Frontal cortex (tissue), 4 donors: ENCODE measurements around the gene GRM5. TPM values are rescaled to one million over a fixed set of nuclear protein-coding genes. Genes with fewer than 3 reads are reported as not detected.

ENCODE experiments used
- DNase-seq, 2 donors: peaks; one replicate each; pipeline ENCODE4 v3.0.0; 2012; ENCODE audit warnings: low spot score in 2 of 2
- FAIRE-seq: peaks from 2 replicates; lab custom pipeline; 2012; peaks lifted over from hg19 to GRCh38; lab: Jason Lieb, UNC
- total RNA-seq: library from RNA; depleted of rRNA; stranded (reverse); fragments of >200 nt; gene quantifications from one replicate; pipeline ENCODE4 v1.2.3, GENCODE V29; 2014
- donor health status: control.
- donor health status: control.
- donor health status: control.

Gene GRM5
- total RNA-seq, 1 donor from 2014 or later, result 149 TPM

DNA sequence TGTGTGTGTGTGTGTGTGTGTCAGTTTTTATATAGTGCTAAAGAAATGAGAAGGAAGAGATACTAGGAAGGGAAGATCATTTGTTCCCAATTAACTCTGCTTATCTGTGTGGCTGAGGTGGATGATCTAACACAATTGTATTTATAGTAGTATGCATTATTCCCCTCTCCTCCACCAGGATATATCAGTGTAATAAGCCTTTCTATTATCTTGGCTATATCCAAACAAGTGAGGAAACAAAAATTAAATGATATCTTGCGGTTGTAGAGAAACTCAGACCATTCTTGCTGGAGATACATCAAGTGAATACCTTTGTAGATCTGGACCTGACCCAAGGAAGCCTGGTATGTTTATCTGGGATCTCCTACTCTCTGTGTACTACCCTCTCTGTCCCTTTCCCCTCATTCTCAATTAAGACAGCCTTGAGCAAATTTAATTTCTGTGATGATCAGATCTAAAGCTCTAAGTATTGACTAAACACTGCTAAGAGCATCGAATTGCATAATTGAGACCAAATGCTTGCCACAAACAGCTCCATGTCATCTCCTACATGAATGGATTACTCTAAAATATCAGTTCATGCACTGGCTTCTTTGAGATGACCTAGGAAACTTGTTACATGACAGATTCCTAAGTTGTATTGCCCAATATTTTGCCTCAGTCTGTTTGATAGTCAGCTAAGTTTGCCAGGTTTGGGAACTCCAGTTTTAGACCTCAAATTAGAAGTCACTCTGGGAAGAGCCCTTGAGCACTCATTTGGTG, 543.0 kb downstream of the GRM5 start:
- DNase-seq (no peak), FAIRE-seq (no peak)

DNA sequence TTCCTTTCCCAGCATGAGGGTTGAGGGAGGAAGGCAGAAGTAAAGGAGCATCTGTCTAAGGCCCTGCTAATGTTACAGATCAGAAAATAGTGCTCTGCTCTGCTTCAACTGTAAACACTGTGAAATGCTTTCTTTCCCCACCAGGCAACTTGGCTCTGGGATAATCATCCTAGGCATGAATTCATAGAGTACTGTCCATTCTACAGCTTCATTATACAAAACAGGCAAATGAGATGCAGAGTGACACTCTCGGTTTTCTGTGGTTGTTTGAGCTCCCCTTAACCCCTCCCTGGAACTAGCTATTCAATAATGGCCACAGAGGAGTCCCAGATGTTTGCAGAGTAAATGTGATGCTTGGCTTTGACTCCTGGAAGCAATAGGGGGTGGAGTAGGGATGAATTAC, 544.0 kb downstream of the GRM5 start:
- DNase-seq (no peak), FAIRE-seq (no peak)

DNA sequence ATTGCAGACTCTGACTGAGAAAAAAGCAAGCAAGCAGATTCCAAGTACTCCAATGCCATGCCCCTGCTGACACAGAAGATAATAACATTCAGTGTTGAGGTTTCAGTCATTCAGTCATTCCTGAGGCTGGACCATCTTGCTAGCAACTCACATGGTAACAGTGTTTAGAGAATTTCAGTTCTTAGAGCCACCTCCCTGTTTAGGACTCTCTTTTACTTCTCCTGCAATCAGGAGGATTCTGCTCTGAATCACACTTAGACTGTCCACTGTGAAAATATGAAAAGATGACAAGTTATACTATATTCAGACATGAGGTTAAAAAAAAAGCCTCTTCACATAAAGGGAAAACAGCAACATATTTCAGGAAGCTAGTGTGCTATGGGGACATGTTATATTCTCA, 544.4 kb downstream of the GRM5 start:
- DNase-seq (no peak), FAIRE-seq (no peak)

DNA sequence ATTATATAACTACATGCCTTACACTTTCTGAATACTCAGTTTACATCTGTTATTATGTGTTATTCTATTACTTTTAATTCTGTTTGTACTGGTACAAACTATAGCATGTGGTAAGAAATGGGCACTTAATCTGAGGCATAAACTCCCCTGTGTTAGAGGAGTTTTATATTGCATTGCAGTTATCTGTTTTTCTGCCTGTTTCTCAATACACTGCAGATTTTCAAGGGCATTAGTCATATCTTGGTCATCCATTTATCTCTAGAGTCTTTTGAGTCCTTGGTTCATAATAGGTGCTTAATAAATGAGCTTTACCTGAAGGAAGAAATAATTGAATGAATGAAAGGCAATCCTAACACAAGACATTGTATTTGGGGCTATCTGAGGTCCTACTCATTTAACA, 545.4 kb downstream of the GRM5 start:
- FAIRE-seq (no peak), DNase-seq (no peak)

DNA sequence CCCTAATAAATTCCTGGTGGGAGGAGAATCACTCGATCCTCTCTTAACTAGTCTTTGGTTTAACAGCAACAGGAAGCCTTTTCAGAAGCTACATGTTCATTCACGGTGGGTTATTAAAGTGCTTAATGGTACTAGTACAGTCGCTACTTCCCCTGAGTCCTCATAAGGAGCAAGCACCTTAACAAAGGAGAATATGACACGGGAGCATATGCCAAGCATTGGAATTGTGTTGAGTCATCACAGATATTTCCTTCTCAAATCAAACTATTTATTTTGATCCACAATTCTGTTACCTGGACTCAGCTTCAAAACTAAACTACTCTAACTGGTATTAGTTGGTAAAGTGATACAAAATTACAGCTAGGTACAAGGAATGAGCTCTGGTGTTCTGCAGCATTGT, 550.8 kb downstream of the GRM5 start:
- FAIRE-seq (no peak), DNase-seq (no peak)

DNA sequence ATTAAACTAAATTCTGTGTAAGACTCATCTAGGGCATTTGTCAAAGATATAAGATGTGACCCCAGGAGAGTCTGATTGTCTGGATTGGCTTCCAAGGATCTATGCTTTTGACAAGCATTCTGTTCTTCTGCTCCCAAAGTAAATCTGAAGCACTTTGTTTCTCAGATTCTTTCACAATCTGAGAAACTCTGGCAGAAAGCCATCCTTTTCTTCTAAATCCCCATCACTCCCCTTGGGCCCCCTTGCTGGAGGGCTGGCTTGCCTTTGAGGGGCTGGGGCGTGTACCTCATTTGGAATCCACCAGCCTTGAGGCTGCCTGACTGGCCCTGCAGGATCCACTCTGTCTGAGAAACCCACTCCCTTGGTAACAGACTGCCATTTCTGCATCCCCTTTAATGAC, 554.8 kb downstream of the GRM5 start:
- no peak for FAIRE-seq
- DNase-seq, result no peak

DNA sequence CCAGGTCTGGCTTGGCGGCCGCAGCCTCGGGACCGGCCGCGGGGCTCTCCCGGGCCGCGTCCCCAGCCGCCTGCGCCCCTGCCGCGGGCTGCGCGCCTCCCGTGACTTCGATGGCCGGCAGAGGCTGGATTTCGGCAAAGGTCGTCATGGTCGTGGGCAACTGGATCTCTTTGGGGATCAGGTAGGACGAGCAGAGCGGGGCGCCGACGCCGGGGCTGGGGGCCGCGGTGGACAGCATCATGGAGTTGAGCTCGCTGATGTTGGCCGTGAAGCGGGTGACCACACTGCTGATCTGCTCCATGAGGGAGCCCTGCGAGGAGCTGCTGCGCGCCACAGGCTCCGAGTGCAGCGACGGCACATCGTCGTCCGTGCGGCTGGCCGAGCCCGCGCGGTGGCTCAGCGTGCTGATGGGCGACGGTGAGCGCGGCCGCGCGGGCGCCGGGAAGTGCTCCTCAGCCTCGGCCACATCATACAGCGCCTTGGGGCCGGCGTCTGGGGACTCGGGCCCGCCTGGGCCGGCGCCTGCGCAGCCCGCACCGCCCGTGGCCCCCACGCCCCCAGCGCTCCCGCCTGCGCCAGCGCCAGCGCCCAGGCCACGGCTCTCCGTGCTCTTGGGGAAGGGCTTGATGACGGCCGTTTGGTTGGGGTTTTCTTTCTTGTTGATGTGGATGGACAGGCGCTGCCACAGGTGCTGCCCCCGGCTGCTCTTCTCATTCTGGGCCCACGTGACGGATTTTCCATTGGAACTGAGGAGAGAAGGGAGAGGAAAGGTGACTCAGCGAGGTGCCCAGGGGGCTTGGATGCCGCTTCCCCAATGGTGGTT, 556.8 kb downstream of the GRM5 start:
- FAIRE-seq (no peak), DNase-seq (no peak)

DNA sequence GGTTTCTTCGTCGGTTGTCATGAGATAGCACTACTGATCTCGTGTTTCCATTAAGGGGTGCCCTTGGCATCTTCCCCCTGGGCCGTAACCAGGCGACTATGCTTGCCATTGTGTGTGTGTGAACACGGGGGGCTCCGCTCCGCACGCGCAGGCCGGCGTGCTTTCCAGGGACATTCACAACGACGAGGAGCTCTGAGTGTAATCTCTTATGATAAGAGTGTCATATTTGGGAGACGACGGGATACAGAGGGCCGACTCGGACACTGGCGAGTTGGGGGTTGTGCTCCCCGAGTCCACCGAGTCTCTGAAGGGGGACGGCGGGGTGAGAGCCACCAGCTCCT, 557.4 kb downstream of the GRM5 start:
- DNase-seq (no peak), FAIRE-seq (no peak)

DNA sequence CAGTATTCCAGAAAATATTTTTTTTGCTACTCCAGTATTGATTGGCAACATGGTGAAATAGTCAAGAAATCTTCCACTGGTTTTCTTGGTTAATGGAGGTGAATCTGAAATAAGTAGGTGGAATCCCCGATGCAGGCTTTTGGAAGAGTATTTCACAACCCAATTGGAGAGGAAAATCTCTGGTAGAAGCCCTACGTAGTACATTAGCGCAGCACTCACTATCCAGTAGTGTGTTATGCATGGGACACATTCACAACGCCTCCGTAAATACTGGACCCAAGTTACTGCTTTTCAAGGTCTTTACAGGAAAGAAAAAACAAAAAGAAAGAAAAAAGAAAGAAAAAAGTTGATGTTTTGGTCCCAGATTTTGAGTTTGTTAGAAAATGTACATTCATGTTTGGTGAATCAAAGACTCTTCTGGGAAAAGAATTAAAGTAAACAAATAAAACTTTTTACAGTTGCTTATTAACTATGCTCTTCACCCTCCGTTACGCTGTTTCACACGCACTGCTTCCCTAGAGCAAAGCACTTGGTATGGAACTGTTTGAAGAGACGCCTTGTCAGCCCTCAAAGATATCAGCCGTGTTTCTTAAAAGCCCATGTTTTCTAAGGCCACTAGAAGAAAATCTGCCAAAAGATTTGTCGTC, 557.9 kb downstream of the GRM5 start:
- FAIRE-seq (no peak), DNase-seq (no peak)

DNA sequence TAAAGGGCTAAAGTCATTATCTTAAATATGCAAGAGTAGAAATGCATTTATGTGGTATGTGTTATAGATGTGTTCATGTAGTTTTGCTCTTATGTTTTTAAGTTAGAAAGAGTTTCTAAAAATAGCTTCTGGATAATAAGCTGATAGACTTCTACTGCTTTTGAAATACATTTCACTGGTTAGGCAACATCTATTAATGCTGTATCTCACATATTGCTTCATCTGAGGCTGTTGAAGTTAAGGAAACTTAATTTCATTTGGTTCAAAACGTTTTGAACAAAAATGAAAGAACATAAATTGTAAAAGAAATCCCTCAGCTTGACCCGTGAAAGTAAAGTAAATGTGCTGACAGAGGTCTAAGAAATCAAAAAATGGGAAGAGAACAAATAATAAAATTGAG, 564.2 kb downstream of the GRM5 start:
- DNase-seq (no peak), FAIRE-seq (no peak)

DNA sequence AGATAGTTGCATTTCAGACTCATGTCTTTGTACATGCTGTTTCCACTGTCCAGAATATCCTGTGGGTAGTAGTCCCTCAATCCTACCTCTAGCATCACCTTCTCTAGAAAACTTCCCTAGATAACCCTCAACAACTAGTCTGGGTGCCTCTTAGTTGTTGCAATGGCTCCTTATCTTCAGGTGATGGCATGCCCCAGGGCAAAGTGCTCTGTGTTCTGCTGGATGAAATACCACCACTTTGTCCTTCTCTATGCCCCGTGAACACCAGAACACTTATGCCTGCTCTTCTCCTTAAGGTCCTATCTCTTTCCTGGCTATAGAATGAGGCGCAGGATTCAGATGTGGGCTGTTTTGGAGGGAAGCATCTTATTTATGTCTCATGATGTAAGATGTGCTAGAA, 569.9 kb downstream of the GRM5 start:
- no peak for FAIRE-seq
- DNase-seq, result no peak

DNA sequence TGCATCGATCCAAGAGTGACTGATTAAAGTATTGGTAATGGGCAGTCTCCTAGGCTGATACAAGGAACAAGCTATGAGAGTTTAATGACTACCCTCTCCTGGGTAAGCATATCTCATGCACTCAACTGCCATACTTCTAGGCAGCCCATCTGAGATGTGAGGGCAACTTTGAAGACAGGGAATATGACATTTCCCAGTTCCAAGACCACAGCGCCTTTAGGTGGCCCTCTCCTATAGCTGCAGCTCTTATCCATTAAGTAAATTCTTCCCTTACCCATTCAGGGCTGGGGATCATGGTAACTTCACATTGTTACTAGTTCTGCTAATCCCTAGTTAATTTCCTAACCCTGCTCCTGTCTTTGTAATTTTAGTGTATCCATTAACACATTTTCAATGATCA, 570.9 kb downstream of the GRM5 start:
- DNase-seq (no peak), FAIRE-seq (no peak)

DNA sequence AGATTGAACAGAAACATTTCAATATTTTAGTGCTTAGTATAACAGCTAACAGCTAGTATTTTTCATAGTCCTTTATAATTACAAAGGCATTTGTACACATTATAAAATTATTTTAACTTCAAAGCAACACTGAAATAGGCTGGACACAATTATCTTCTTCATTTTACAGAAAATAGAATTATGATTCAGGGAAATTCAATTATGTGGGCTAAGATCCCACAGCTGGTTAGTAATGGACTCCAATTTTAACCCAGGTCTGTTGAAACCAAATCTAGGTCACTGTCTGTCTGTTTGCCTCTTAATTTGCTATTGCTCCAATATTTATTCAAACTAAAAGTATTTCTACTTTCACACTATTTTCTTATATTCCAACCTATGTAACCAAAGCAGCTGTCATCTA, 574.1 kb downstream of the GRM5 start:
- FAIRE-seq, result no peak
- DNase-seq, result no peak

DNA sequence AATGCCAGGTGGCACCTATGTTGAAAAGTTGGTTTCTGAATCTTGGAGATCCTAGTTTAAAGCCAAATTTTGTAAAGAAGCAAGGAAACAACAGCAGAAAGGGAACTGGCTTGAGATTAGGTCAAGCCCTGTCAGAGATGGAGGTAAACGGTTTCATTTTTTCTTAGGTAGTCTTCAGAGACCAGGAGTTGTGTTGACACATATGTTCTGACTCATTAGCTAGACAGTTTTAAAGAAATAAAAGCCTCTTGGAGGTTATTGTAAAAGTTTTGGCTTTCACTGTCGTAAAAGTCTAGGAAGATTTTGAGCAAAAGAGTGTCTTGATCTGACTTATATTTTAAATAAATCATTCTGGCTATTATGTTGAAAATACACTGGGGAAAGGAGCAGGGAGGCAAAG, 576.8 kb downstream of the GRM5 start:
- DNase-seq, result no peak
- no peak for FAIRE-seq

DNA sequence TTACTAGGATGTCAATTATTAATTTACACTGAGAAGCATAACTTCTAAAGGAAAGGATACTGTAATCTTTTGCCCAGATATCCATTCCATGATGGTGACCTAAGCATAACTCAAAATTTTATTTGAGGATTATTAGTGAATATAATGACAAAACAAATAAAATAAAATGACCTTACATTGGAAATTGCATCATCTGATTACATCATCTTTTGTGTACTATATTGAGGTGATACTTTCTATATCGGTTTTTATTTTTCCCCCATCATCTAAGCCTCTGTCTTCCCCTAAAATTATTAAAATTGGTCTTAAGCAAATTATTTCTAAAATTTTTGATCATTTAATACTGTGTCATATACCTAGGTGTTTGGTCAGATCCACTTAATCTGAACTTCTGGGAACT, 578.1 kb downstream of the GRM5 start:
- DNase-seq, result no peak
- FAIRE-seq, result no peak

DNA sequence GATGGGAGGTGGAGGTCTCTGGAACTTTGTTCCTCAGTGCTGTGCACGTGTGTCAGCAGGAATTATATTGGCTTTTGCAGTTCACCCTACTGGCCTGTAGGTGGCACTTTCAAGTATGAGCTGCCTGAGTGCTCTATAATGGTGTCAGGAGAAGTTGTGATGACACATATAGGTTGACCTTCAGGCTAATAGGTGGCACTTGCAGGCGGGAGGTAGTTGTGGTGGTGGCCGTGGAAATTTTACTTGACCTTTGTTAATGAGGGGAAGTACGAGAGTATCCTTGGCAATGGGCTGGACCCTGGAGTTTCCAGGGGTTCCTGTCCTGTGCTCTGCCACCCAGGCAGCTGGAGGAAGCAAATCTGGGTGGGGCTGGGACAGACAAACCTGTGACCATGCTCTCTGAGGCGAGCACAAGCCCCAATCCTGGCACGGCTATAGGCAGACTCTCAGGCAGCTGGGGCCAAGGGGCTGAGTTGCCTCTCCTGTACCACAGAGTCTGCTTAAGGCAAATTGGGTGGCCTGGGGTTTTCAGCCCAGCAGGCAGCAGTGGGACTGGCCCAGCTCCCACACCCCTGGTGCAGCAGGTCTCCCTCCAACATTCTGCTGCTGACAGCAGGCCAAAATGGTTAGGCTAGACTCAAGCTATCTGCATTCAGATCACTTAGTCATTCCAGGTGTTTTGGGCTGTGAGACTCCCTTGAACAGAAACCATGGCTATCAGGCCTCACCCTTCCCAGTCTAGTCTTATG, 580.7 kb downstream of the GRM5 start:
- no peak for DNase-seq
- no peak for FAIRE-seq

DNA sequence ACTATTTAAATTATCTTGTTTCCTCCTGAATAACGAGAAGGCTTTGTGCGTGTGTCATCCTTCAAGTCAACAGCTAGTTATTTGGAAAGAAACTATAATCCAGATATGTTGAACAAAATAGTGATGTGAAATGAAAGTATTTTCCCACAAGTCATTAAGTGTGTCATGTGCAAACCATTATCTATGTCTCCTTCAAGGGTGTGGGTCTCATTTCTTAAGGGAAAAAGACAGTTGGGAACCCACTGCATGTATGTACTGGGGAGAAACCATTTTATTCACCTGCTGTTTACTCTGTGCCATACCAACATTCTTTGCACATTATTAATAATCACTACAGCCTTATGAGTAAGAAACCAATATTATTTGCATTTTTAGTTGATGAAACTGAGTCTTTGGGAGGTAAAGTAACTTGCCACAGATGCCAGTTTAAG, 582.9 kb downstream of the GRM5 start:
- DNase-seq, result no peak
- FAIRE-seq, result no peak

DNA sequence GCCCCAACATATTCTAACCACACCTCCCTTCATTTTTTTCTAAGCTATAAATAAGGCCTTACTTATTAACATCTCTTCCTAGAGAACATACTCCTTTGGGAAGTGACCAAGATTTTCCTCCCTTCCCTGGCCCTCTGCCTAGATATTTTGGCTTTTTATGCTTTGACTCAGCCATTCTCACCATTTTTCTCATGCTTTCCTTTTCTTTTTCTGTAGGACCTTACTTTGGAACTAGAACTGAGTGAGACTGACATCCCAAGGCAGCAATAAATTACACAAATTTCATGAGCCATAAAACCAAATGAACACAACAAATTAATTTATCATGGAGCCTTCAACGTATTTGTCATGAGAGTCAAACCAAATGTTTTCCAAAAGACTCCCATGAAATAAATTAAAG, 585.6 kb downstream of the GRM5 start:
- no peak for FAIRE-seq
- DNase-seq, result no peak

DNA sequence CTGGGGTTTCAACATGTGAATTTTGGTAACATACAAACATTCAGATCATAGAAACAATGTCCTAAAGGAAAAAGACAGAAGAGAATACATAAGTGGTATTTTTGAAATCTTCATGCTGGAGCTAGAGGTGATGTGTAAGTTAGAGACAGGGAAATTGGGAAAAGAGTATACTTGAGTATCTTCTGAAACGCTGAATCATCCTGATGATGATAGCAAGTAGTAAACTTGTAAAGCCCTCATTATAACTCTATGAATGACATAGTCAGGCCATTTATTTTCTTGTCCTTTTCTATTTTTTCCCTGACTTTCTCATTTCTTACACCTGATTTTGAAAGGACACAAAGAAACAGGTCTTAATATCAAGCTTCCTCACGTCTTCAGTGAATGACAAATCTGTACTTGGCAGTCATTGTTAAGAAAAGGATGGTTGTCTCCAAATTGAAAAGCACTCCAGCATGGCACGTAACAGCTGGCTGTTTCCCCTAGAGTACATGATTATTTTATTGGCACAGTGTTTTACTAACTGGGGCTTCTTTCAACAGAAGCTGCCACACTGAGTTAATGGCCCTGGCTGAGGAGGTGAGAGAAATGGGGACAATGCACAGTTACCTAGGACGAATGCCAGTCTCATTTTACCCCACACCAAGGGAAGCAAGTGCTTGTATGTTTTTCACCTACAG, 587.5 kb downstream of the GRM5 start:
- FAIRE-seq (no peak), DNase-seq (no peak)

DNA sequence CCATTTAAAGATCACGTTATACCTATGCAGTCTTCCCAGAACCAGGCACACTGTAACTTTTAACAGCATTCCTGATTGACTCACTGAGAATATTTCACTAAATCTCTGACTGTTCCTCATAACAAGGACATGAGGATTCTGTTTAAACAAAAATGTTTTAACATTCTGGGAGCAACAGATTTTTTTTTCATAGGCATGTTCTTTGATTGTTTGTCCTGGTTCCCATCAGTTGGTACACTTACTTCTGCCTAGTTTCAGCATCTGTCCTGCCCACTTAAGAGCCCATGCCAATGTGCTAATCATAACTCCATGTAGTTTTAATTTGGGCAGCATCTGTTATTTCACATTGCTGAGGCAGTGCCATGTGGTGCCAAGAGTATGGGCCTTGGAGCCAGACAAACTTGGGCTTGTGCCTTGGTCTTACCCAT, 589.8 kb downstream of the GRM5 start:
- no peak for DNase-seq
- no peak for FAIRE-seq
